LNCAP (cell line): ENCODE measurements around the gene DSCAML1.

Experiments used
- TF ChIP-seq, protein P1 (sequence below): fragments of 450-650 bp; IDR thresholded peaks from 2 replicates; pipeline ENCODE4 v1.5.1; 2017; ENCODE audit warnings: mild to moderate bottlenecking

The DSCAML1 gene

GRCh38 chr11:117792992-117793391 lies 4.0 kb downstream of the DSCAML1 start:
- TF ChIP-seq, protein P1, sequence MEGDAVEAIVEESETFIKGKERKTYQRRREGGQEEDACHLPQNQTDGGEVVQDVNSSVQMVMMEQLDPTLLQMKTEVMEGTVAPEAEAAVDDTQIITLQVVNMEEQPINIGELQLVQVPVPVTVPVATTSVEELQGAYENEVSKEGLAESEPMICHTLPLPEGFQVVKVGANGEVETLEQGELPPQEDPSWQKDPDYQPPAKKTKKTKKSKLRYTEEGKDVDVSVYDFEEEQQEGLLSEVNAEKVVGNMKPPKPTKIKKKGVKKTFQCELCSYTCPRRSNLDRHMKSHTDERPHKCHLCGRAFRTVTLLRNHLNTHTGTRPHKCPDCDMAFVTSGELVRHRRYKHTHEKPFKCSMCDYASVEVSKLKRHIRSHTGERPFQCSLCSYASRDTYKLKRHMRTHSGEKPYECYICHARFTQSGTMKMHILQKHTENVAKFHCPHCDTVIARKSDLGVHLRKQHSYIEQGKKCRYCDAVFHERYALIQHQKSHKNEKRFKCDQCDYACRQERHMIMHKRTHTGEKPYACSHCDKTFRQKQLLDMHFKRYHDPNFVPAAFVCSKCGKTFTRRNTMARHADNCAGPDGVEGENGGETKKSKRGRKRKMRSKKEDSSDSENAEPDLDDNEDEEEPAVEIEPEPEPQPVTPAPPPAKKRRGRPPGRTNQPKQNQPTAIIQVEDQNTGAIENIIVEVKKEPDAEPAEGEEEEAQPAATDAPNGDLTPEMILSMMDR: no peak

DNA sequence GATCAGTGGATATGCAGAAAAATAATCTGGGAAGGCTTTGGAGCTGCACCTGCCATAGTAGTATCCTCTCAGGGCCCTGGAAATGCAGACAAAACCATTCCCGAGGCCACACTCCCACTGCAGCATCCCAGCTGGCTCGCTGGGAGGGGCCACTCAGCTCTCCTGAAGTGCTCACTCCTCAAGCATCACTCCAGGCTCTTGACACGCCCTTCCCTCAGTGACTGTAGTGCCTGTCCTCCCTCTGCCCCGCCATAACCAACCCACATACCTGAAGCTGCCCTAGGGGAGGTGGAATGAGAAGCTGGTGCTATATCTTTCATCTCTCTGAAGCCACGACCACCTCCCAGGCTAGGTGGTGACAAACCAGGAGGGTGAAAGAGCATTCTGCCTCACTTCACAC lies 4.8 kb downstream of the DSCAML1 start:
- TF ChIP-seq, protein P1: no peak

- TF ChIP-seq, protein P1: no peak
Observed at GRCh38 chr11:117790279-117790678, 6.7 kb downstream of the DSCAML1 start.

- TF ChIP-seq, protein P1: no peak
Observed at GRCh38 chr11:117789241-117789640, 7.8 kb downstream of the DSCAML1 start.

DNA sequence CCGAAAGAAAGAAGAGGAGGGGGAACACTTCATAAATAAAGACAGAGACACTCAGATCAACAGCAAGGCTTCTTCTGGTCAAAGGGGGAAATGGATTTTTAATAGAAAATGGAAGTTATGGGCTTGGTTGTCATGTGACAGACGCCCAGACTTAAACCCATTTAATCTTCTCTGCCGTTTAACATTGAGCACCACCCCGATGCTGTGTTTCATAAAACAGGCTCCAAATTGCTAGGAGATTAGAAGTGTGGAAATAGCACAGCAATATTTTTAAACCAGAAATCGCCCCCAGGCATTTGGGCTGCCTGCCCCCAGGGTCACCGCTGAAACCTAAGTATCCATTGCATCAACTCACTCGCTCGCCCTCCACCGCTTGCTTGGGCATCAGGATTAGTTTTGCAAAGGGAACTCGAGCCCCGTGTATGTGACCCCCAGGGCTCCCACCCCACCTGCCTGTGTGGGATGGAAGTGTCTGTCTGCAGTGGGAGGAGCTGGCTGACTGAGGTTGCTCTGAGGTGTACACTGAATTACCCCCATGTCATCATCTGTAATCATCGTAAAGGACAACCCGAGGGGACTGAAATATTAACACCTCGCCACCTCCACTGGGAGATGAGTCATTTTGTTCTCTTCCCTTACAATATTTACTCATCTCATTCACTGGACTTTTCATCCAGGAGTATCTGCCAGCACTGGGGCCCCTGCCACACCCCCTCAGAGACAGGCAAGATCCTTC lies 10.7 kb downstream of the DSCAML1 start:
- TF ChIP-seq, protein P1: no peak

DNA sequence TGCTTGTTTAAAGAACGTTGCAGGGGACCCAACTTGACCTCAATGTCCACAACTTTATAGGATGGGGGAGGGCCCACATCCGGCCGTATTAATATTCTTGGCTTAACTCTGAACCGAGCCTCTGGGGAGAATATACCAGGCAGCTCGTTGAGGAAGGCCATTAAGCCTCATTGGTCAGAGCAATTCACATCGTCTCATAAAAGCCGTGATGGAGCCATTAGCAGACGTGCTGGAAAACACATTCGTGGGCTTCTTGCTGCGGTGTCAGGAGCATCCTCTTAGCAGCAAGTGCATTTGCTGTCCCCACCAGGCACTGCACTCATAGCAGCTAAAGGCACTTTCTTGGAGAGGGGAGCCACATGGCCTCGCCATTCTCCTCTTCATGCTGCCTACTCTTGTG lies 14.9 kb downstream of the DSCAML1 start:
- TF ChIP-seq, protein P1: no peak

GRCh38 chr11:117781627-117782026 lies 15.4 kb downstream of the DSCAML1 start:
- TF ChIP-seq, protein P1: no peak

DNA sequence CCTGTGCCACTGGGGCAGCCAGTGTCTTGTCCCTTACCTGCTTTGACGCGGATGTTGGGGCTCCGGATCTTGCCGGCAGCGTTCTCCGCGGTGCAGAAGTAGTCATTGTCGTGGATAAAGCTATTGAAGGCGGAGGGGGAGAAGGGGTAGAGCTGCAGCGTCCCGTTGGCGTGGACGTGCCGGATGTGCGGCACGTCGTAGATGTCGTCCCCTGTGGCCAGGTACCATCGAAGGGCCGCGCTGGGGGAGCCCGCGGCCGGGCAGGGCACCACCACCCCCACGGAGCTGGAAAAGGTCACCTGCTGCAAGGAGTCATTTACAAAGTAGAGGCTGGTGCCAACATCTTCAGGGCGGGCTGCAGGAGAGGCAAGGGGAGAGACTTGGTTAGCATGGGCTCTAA lies 16.6 kb downstream of the DSCAML1 start:
- TF ChIP-seq, protein P1: no peak
